ENCODE measurements around the gene DTNB. TPM values are rescaled to one million over a fixed set of nuclear protein-coding genes. Genes with fewer than 3 reads are reported as not detected.

DTNB gene
- total and polyA plus RNA-seq, 2 donors (not counting 1 experiment from before 2014, with no cell fraction given) = 25.7 to 37.3 TPM

- Histone ChIP-seq H3K4me2 (replicated peaks; ENCODE audit: low read depth, low read length, poor library complexity, severe bottlenecking) (no peak overlapping the region), H4K20me1 (ENCODE audit: control insufficient read depth, insufficient read depth, low read length, poor library complexity, severe bottlenecking) (no peaks in the 10 kb centered on the region), H2AFZ (ENCODE audit: insufficient read depth, low read depth, low read length, poor library complexity, severe bottlenecking) (no peak overlapping the region), H3K36me3 (replicated peaks in 1 of 2; ENCODE audit: control extremely low read depth in 1 of 2, control insufficient read depth in 1 of 2, extremely low read depth in 1 of 2, insufficient read depth in 2 of 2, low read length in 1 of 2) (no peaks in the 10 kb centered on the region), H3K27me3 (replicated peaks in 1 of 4; ENCODE audit: control extremely low read depth in 1 of 4, control insufficient read depth in 3 of 4, insufficient read depth in 4 of 4, low read length in 3 of 4) (no peaks in the 10 kb centered on the region), H3K9ac (ENCODE audit: low read length) (no peak overlapping the region), H3K79me2 (ENCODE audit: control insufficient read depth, insufficient read depth, low read length) (no peaks in the 10 kb centered on the region), H3K27ac (ENCODE audit: low read length in 2 of 2) (no peak overlapping the region), H3K4me1 (ENCODE audit: control insufficient read depth in 2 of 2, insufficient read depth in 2 of 2, low read length in 2 of 2) (no peaks in the 10 kb centered on the region), H3K9me3 (ENCODE audit: control extremely low read depth in 1 of 3, control insufficient read depth in 2 of 3, insufficient read depth in 1 of 3, low read length in 2 of 3) (no peaks in the 10 kb centered on the region), H3K4me3 (ENCODE audit: control extremely low read depth in 1 of 5, extremely low read depth in 1 of 5, insufficient read depth in 1 of 5, low read depth in 2 of 5, low read length in 4 of 5) (no peak overlapping the region)
- no peak for TF ChIP-seq CTCF (IDR thresholded peaks at IDR 0.05)
- no peak for TF ChIP-seq EZH2 (IDR thresholded peaks at IDR 0.05; ENCODE audit: borderline replicate concordance, insufficient read depth, low read depth, low read length, poor library complexity, severe bottlenecking)
- WGBS (ENCODE audit: insufficient coverage) = 70% methylated on average over 3 of the region's 4 CpGs
- Mint-ChIP-seq H3K27ac (no peak overlapping the region), H3K4me1 (peaks cover 8% of the 10 kb centered on the region), H3K9me3 (ENCODE audit: insufficient read depth) (no peaks in the 10 kb centered on the region), H3K27me3 (no peaks in the 10 kb centered on the region), H3K4me3 (no peak overlapping the region)
- CTCF ChIA-PET = no interaction called here
- no peak for DNase-seq
- POLR2A ChIA-PET = no interaction called here
- no peak for ATAC-seq (ENCODE audit: low read depth)
- intact Hi-C loops (cut with micrococcal nuclease) = loop anchor here (10.0 kb wide), 1 partner anchor 205 kb away; the partner anchor contains the start of gene POMC
Measured at GRCh38 chr2:25369439-25369838, 303.9 kb downstream of the DTNB start.

- TF ChIP-seq EZH2 (IDR thresholded peaks at IDR 0.05; ENCODE audit: borderline replicate concordance, insufficient read depth, low read depth, low read length, poor library complexity, severe bottlenecking) = no peak
- no peak for TF ChIP-seq CTCF (IDR thresholded peaks at IDR 0.05)
- DNase-seq (no peak), ATAC-seq (ENCODE audit: low read depth) (no peak)
- H3K27ac Mint-ChIP-seq = no peak overlapping the region
- Histone ChIP-seq H3K27me3 (replicated peaks in 1 of 4; ENCODE audit: control extremely low read depth in 1 of 4, control insufficient read depth in 3 of 4, insufficient read depth in 4 of 4, low read length in 3 of 4) (no peaks in the 10 kb centered on the region), H3K9me3 (ENCODE audit: control extremely low read depth in 1 of 3, control insufficient read depth in 2 of 3, insufficient read depth in 1 of 3, low read length in 2 of 3) (no peaks in the 10 kb centered on the region), H3K27ac (ENCODE audit: low read length in 2 of 2) (no peak overlapping the region), H3K36me3 (replicated peaks in 1 of 2; ENCODE audit: control extremely low read depth in 1 of 2, control insufficient read depth in 1 of 2, extremely low read depth in 1 of 2, insufficient read depth in 2 of 2, low read length in 1 of 2) (no peaks in the 10 kb centered on the region), H3K79me2 (ENCODE audit: control insufficient read depth, insufficient read depth, low read length) (no peaks in the 10 kb centered on the region), H3K4me2 (replicated peaks; ENCODE audit: low read depth, low read length, poor library complexity, severe bottlenecking) (no peak overlapping the region), H3K4me3 (ENCODE audit: control extremely low read depth in 1 of 5, extremely low read depth in 1 of 5, insufficient read depth in 1 of 5, low read depth in 2 of 5, low read length in 4 of 5) (no peak overlapping the region), H3K9ac (ENCODE audit: low read length) (no peak overlapping the region), H2AFZ (ENCODE audit: insufficient read depth, low read depth, low read length, poor library complexity, severe bottlenecking) (no peak overlapping the region), H4K20me1 (ENCODE audit: control insufficient read depth, insufficient read depth, low read length, poor library complexity, severe bottlenecking) (no peaks in the 10 kb centered on the region), H3K4me1 (ENCODE audit: control insufficient read depth in 2 of 2, insufficient read depth in 2 of 2, low read length in 2 of 2) (peaks cover 0 to 2% of the 10 kb centered on the region in 2 donors)
- H3K4me3 Mint-ChIP-seq = no peak overlapping the region
- H3K27me3 Mint-ChIP-seq = no peaks in the 10 kb centered on the region
- WGBS (ENCODE audit: insufficient coverage) = 95% methylated on average over 4 of the region's 4 CpGs
- ChIA-PET CTCF (no interaction called here), POLR2A (no interaction called here)
- intact Hi-C loops (cut with micrococcal nuclease) = loop anchor here (10.0 kb wide), 1 partner anchor 204 kb away; the partner anchor contains the start of gene POMC
- peaks cover 14% of the 10 kb centered on the region for H3K4me1 Mint-ChIP-seq
- no peaks in the 10 kb centered on the region for H3K9me3 Mint-ChIP-seq (ENCODE audit: insufficient read depth)
Measured at GRCh38 chr2:25368660-25369059, 304.7 kb downstream of the DTNB start.

All from B cell (primary cell).